T-cell (primary cell): ENCODE measurements around the gene C2orf69. TPM values are rescaled to one million over a fixed set of nuclear protein-coding genes. Genes with fewer than 3 reads are reported as not detected.

ENCODE experiments used
- ATAC-seq, 4 experiments: fragments of 200-7000 bp in 3 of 4; fragments of 150-1000 bp in 1 of 4; cut with Tn5 transposase; replicated peaks in 1 of 4; 1 replicate in 3 of 4; 2 replicates in 1 of 4; pipeline ENCODE4 v1.10.0; 2021; ENCODE audit warnings: moderate library complexity in 3 of 4, mild to moderate bottlenecking in 2 of 4, moderate number of reproducible peaks in 1 of 4
- CTCF ChIA-PET, 2 donors: fragments of 300-600 bp; sonication (Branson Sonifier 250); formaldehyde crosslinking; loops; one replicate each; lab custom pipeline; 2022; ENCODE audit warnings: antibody characterized with exemption in 2 of 2; lab: Charles Lee
- POLR2A ChIA-PET, 2 donors: fragments of 300-600 bp; sonication (Branson Sonifier 250); formaldehyde crosslinking; loops; one replicate each; lab custom pipeline; 2022; ENCODE audit warnings: antibody characterized with exemption in 2 of 2; lab: Charles Lee
- DNase-seq, 35 experiments: peaks; one replicate each; pipeline versions ENCODE4 v3.0.0 to v3.0.0-alpha.2; 2013 to 2023
- H3K27ac ChIP-seq: one replicate; pipeline ENCODE4 v1.5.1; 2013; ENCODE audit warnings: low read length
- H3K27me3 ChIP-seq, 2 experiments: replicated peaks in 1 of 2; 1 replicate in 1 of 2; 2 replicates in 1 of 2; pipeline versions ENCODE4 v1.6.1 to v1.7.0; 2013; ENCODE audit warnings: low read length in 1 of 2, mixed read lengths in 1 of 2; ENCODE audit not compliant: control insufficient read depth in 2 of 2, insufficient read depth in 2 of 2; ENCODE audit errors: extremely low read depth in 1 of 2
- H3K36me3 ChIP-seq, 2 donors: 1 replicate in 1 of 2; 2 replicates in 1 of 2; pipeline versions ENCODE4 v1.6.1 to v1.7.0; 2013; ENCODE audit warnings: low read length in 1 of 2; ENCODE audit not compliant: control insufficient read depth in 2 of 2, insufficient read depth in 1 of 2; ENCODE audit errors: extremely low read depth in 1 of 2
- H3K4me1 ChIP-seq, 2 experiments: 1 replicate in 1 of 2; 2 replicates in 1 of 2; pipeline versions ENCODE4 v1.6.1 to v1.7.0; 2013; ENCODE audit warnings: low read length in 2 of 2, mixed read lengths in 1 of 2; ENCODE audit not compliant: insufficient read depth in 2 of 2, control insufficient read depth in 1 of 2; ENCODE audit errors: extremely low read depth in 1 of 2
- H3K4me3 ChIP-seq, 2 donors: 1 replicate in 1 of 2; 2 replicates in 1 of 2; pipeline versions ENCODE4 v1.5.1 to v1.7.0; 2013; ENCODE audit warnings: mild to moderate bottlenecking in 2 of 2, low read length in 1 of 2, moderate library complexity in 1 of 2; ENCODE audit not compliant: control insufficient read depth in 1 of 2; ENCODE audit errors: extremely low read depth in 1 of 2
- H3K9me3 ChIP-seq: 2 replicates; pipeline ENCODE4 v1.7.0; 2013
- H3K27ac Mint-ChIP-seq, 2 donors: one replicate each; pipeline ENCODE4 v1.8.0; 2020 to 2021; ENCODE audit warnings: mild to moderate bottlenecking in 2 of 2, mixed read lengths in 2 of 2
- H3K27me3 Mint-ChIP-seq, 2 donors: one replicate each; pipeline ENCODE4 v1.8.0; 2021 to 2022; ENCODE audit warnings: mixed read lengths in 2 of 2
- H3K36me3 Mint-ChIP-seq: one replicate; pipeline ENCODE4 v1.8.0; 2021; ENCODE audit warnings: mixed read lengths
- H3K4me1 Mint-ChIP-seq, 3 donors: one replicate each; pipeline ENCODE4 v1.8.0; 2020 to 2022; ENCODE audit warnings: mixed read lengths in 3 of 3, mild to moderate bottlenecking in 1 of 3
- H3K4me3 Mint-ChIP-seq, 3 donors: one replicate each; pipeline ENCODE4 v1.8.0; 2020 to 2022; ENCODE audit warnings: mild to moderate bottlenecking in 3 of 3, mixed read lengths in 3 of 3, moderate library complexity in 3 of 3
- H3K9me3 Mint-ChIP-seq, 3 donors: one replicate each; pipeline ENCODE4 v1.8.0; 2020 to 2022; ENCODE audit warnings: mixed read lengths in 3 of 3
- WGBS: methylation state at CpG from one replicate; pipeline ENCODE4 v1.1.5; 2013; ENCODE audit warnings: missing lambda C conversion rate; ENCODE audit not compliant: insufficient coverage; 5-methylcytosine and 5-hydroxymethylcytosine counted together
- total RNA-seq, 35 experiments: library from RNA in 6 of 35; stranded (reverse) in 6 of 35; fragments of 120-200 nt in 1 of 35; gene quantifications; one replicate each; pipeline versions ENCODE4 v1.2.1 to v1.2.4 and lab custom pipeline; 2013 to 2026

The C2orf69 gene
- total RNA-seq (10 to 100 TPM; 12.3 to 12.9 (median 12.6) TPM), total RNA-seq (lab: John Stamatoyannopoulos, UW) (21.4 to 51.3 (median 32.4) reads per million in 29 experiments)
- 14.1 TPM for total RNA-seq (2013)

- peaks cover 35 to 38% (median 37%) of the 10 kb centered on the region in 3 donors for H3K4me1 Mint-ChIP-seq
- H3K9me3 Mint-ChIP-seq, result no peaks in the 10 kb centered on the region
- POLR2A ChIA-PET, result interaction anchor here in 1 of 2 donors (0.5 kb wide), 1 partner anchor 27 kb away, joined by 6 read pairs; no protein-coding TSS in a partner anchor
- H3K36me3 ChIP-seq, result peaks cover 0 to 4% of the 10 kb centered on the region in 2 donors
- H3K4me3 ChIP-seq, result peak within 1 kb of the TSS; percentile 87 to 96
- DNase-seq (peak; percentile 70 to 95 (median 79)), ATAC-seq (peak; percentile 85 to 89 (median 88))
- H3K9me3 ChIP-seq, result no peaks in the 10 kb centered on the region
- H3K36me3 Mint-ChIP-seq, result peaks cover 5% of the 10 kb centered on the region
- H3K4me3 Mint-ChIP-seq, result peak within 1 kb of the TSS; percentile 90 to 99 (median 93)
- H3K27me3 ChIP-seq, result no peaks in the 10 kb centered on the region
- H3K27ac ChIP-seq, result peak within 1 kb of the TSS; percentile 86
- CTCF ChIA-PET, result interaction anchor here in 1 of 2 donors (0.8 to 1.1 kb wide), 2 partner anchors 614 to 1272 kb away, joined by 3 to 4 read pairs; partner anchors contain the start of gene CASP10
- H3K4me1 ChIP-seq, result peaks cover 11 to 13% of the 10 kb centered on the region in 2 experiments
- H3K27me3 Mint-ChIP-seq, result peaks cover 3% of the 10 kb centered on the region in 2 donors
- under 1% methylated on average over 84 of the region's 85 CpGs for WGBS
- peak within 1 kb of the TSS; percentile 85 to 92 for H3K27ac Mint-ChIP-seq
These were observed at the start of gene C2orf69 for GRCh38 chr2:199911052-199911876. C2orf69 (plus strand) TSS chr2:199911293; CDS start chr2:199911439, 146 bp downstream.

- Histone ChIP-seq H3K27ac (no peak overlapping the region), H3K36me3 (no peaks in the 10 kb centered on the region), H3K4me1 (no peaks in the 10 kb centered on the region), H3K9me3 (no peaks in the 10 kb centered on the region), H3K4me3 (no peak overlapping the region), H3K27me3 (peaks cover 0 to 4% of the 10 kb centered on the region in 2 experiments)
- DNase-seq (no peak), ATAC-seq (no peak)
- H3K9me3 Mint-ChIP-seq, result no peaks in the 10 kb centered on the region
- H3K27me3 Mint-ChIP-seq, result peaks cover 13 to 26% of the 10 kb centered on the region in 2 donors
- no peak overlapping the region for H3K27ac Mint-ChIP-seq
- H3K4me3 Mint-ChIP-seq, result no peak overlapping the region
- H3K4me1 Mint-ChIP-seq, result no peaks in the 10 kb centered on the region
- ChIA-PET POLR2A (no interaction called here), CTCF (no interaction called here)
- no peaks in the 10 kb centered on the region for H3K36me3 Mint-ChIP-seq
- no CpG with 5 or more reads among the region's 3 CpGs for WGBS
These were observed 48.3 kb upstream of the C2orf69 start for GRCh38 chr2:199862788-199863187.

GRCh38 chr2:199865905-199866304 is 45.2 kb upstream of the C2orf69 start:
- ATAC-seq, result no peak

GRCh38 chr2:199868431-199869226 is 42.5 kb upstream of the C2orf69 start:
- Mint-ChIP-seq H3K4me3 (no peak overlapping the region), H3K27ac (no peak overlapping the region), H3K4me1 (no peaks in the 10 kb centered on the region), H3K9me3 (no peaks in the 10 kb centered on the region), H3K27me3 (peaks cover 13% of the 10 kb centered on the region in 2 donors), H3K36me3 (no peaks in the 10 kb centered on the region)
- no peak overlapping the region for H3K27ac ChIP-seq
- DNase-seq, result no peak
- no CpG with 5 or more reads among the region's 5 CpGs for WGBS
- H3K36me3 ChIP-seq, result no peaks in the 10 kb centered on the region
- ChIA-PET CTCF (no interaction called here), POLR2A (no interaction called here)
- ATAC-seq, result no peak
- no peaks in the 10 kb centered on the region for H3K9me3 ChIP-seq
- no peak overlapping the region for H3K4me3 ChIP-seq
- no peaks in the 10 kb centered on the region for H3K4me1 ChIP-seq
- peaks cover 0 to 6% of the 10 kb centered on the region in 2 experiments for H3K27me3 ChIP-seq

More at GRCh38 chr2:199865905-199866304, 45.2 kb upstream of the C2orf69 start:
- H3K36me3 Mint-ChIP-seq, result no peaks in the 10 kb centered on the region
- H3K27me3 Mint-ChIP-seq, result peaks cover 15 to 16% of the 10 kb centered on the region in 2 donors
- H3K27ac Mint-ChIP-seq, result no peak overlapping the region
- peaks cover 0 to under 1% of the 10 kb centered on the region in 2 experiments for H3K27me3 ChIP-seq
- ChIA-PET POLR2A (no interaction called here), CTCF (no interaction called here)
- H3K4me3 Mint-ChIP-seq, result no peak overlapping the region
- H3K4me1 ChIP-seq, result no peaks in the 10 kb centered on the region
- WGBS, result 100% methylated on average over 2 of the region's 4 CpGs
- H3K27ac ChIP-seq, result no peak overlapping the region
- H3K4me3 ChIP-seq, result no peak overlapping the region
- no peaks in the 10 kb centered on the region for H3K4me1 Mint-ChIP-seq
- no peaks in the 10 kb centered on the region for H3K36me3 ChIP-seq
- no peaks in the 10 kb centered on the region for H3K9me3 ChIP-seq
- H3K9me3 Mint-ChIP-seq, result no peaks in the 10 kb centered on the region
- no peak for DNase-seq

- no peak overlapping the region for H3K27ac Mint-ChIP-seq
- no peaks in the 10 kb centered on the region for H3K9me3 ChIP-seq
- ChIA-PET POLR2A (no interaction called here), CTCF (no interaction called here)
- no peak overlapping the region for H3K4me3 Mint-ChIP-seq
- DNase-seq, result no peak
- peaks cover 15 to 17% of the 10 kb centered on the region in 2 donors for H3K27me3 Mint-ChIP-seq
- no peaks in the 10 kb centered on the region for H3K4me1 Mint-ChIP-seq
- H3K27me3 ChIP-seq, result peaks cover 0 to 6% of the 10 kb centered on the region in 2 experiments
- H3K4me1 ChIP-seq, result no peaks in the 10 kb centered on the region
- no peak overlapping the region for H3K4me3 ChIP-seq
- WGBS, result no CpG with 5 or more reads among the region's 1 CpG
- no peak for ATAC-seq
- peaks cover 4 to 5% (median 5%) of the 10 kb centered on the region in 3 donors for H3K9me3 Mint-ChIP-seq
- H3K36me3 Mint-ChIP-seq, result peaks cover 4% of the 10 kb centered on the region
- no peaks in the 10 kb centered on the region for H3K36me3 ChIP-seq
- H3K27ac ChIP-seq, result no peak overlapping the region
These were observed 41.9 kb upstream of the C2orf69 start for GRCh38 chr2:199869227-199869541.

GRCh38 chr2:199869653-199870052 is 41.4 kb upstream of the C2orf69 start:
- Mint-ChIP-seq H3K9me3 (peaks cover 6 to 10% (median 9%) of the 10 kb centered on the region in 3 donors), H3K27ac (no peak overlapping the region), H3K4me1 (no peaks in the 10 kb centered on the region), H3K36me3 (peaks cover 9% of the 10 kb centered on the region), H3K27me3 (peaks cover 19 to 20% of the 10 kb centered on the region in 2 donors), H3K4me3 (no peak overlapping the region)
- ATAC-seq (no peak), DNase-seq (no peak)
- H3K27me3 ChIP-seq, result peaks cover 0 to 6% of the 10 kb centered on the region in 2 experiments
- no CpG with 5 or more reads among the region's 1 CpG for WGBS
- CTCF ChIA-PET, result no interaction called here
- POLR2A ChIA-PET, result no interaction called here
- no peaks in the 10 kb centered on the region for H3K36me3 ChIP-seq
- H3K4me3 ChIP-seq, result no peak overlapping the region
- H3K9me3 ChIP-seq, result no peaks in the 10 kb centered on the region
- no peak overlapping the region for H3K27ac ChIP-seq
- H3K4me1 ChIP-seq, result no peaks in the 10 kb centered on the region
